KMS-11 (cell line): ENCODE data around the gene ROR1.

Source experiments
- H2AFZ ChIP-seq: fragments of 200-600 bp; sonication (generic); 2 replicates; pipeline ENCODE4 v1.6.1; 2016; ENCODE audit warnings: antibody characterized with exemption, mixed run types, low read depth
- H3K27ac ChIP-seq: fragments of 200-600 bp; sonication (generic); 2 replicates; pipeline ENCODE4 v1.6.1; 2016; ENCODE audit warnings: mild to moderate bottlenecking, mixed run types
- H3K27me3 ChIP-seq: fragments of 200-600 bp; sonication (generic); 2 replicates; pipeline ENCODE4 v1.6.1; 2017; ENCODE audit warnings: mild to moderate bottlenecking, low read depth, mixed run types, moderate library complexity; ENCODE audit not compliant: insufficient read depth
- H3K36me3 ChIP-seq: fragments of 200-600 bp; sonication (generic); 2 replicates; pipeline ENCODE4 v1.6.1; 2017; ENCODE audit warnings: mild to moderate bottlenecking, mixed run types; ENCODE audit not compliant: insufficient read depth
- H3K4me1 ChIP-seq: fragments of 200-600 bp; sonication (generic); 2 replicates; pipeline ENCODE4 v1.6.1; 2016; ENCODE audit warnings: mild to moderate bottlenecking, low read depth, mixed run types; ENCODE audit not compliant: poor library complexity, severe bottlenecking
- H3K4me2 ChIP-seq: fragments of 200-600 bp; sonication (generic); 2 replicates; pipeline ENCODE4 v1.7.0; 2016; ENCODE audit warnings: mild to moderate bottlenecking, mixed run types
- H3K4me3 ChIP-seq: fragments of 200-600 bp; sonication (generic); IDR thresholded peaks from 2 replicates; pipeline ENCODE4 v1.6.1; 2017; ENCODE audit warnings: low read depth, low read length, mixed read lengths; ENCODE audit not compliant: insufficient read depth
- H3K79me2 ChIP-seq: fragments of 200-600 bp; sonication (generic); 2 replicates; pipeline ENCODE4 v1.6.1; 2016; ENCODE audit warnings: low read depth, mixed run types; ENCODE audit not compliant: insufficient read depth
- H3K9ac ChIP-seq: fragments of 200-600 bp; sonication (generic); 2 replicates; pipeline ENCODE4 v1.6.1; 2016; ENCODE audit warnings: mild to moderate bottlenecking, mixed run types
- H4K20me1 ChIP-seq: fragments of 200-600 bp; sonication (generic); 2 replicates; pipeline ENCODE4 v1.6.1; 2016; ENCODE audit warnings: mild to moderate bottlenecking, mixed run types; ENCODE audit not compliant: insufficient read depth
- CTCF ChIP-seq: fragments of 200-600 bp; sonication (generic); conservative IDR thresholded peaks from 2 replicates; pipeline ENCODE4 v1.6.1; 2017; ENCODE audit warnings: low read depth, mild to moderate bottlenecking, antibody characterized with exemption, low read length, moderate library complexity, mixed read lengths

ROR1 gene

GRCh38 chr1:63773815-63774616, at the start of gene ROR1:
Gene ROR1 (plus strand): TSS chr1:63774017.
- Histone ChIP-seq H3K9ac (peak within 1 kb of the TSS; percentile 14; the same call in 1 of the 2 replicates), H3K79me2 (no peaks in the 10 kb centered on the region; the same call in 1 of the 2 replicates), H3K27ac (peak within 1 kb of the TSS; percentile 8; the same call in 1 of the 2 replicates), H3K36me3 (no peaks in the 10 kb centered on the region), H4K20me1 (no peaks in the 10 kb centered on the region), H3K4me3 (peak within 1 kb of the TSS; percentile 32), H3K4me2 (peak within 1 kb of the TSS; percentile 69), H3K4me1 (peaks cover 47% of the 10 kb centered on the region), H2AFZ (peak within 1 kb of the TSS; percentile 47), H3K27me3 (no peaks in the 10 kb centered on the region)
- TF ChIP-seq CTCF: peak; percentile 52

GRCh38 chr1:63724375-63724899, 49.4 kb upstream of the ROR1 start:
- no peak overlapping the region for H3K4me2 ChIP-seq
- no peaks in the 10 kb centered on the region for H4K20me1 ChIP-seq
- no peaks in the 10 kb centered on the region for H3K36me3 ChIP-seq
- H3K27ac ChIP-seq: no peak overlapping the region
- no peak overlapping the region for H3K9ac ChIP-seq
- peaks cover 28% of the 10 kb centered on the region for H3K4me1 ChIP-seq
- no peak overlapping the region for H3K4me3 ChIP-seq
- no peaks in the 10 kb centered on the region for H3K27me3 ChIP-seq
- H2AFZ ChIP-seq: no peak overlapping the region
- no peaks in the 10 kb centered on the region for H3K79me2 ChIP-seq
- TF ChIP-seq CTCF: no peak

- no peaks in the 10 kb centered on the region for H3K79me2 ChIP-seq
- no peaks in the 10 kb centered on the region for H3K27me3 ChIP-seq
- no peaks in the 10 kb centered on the region for H3K36me3 ChIP-seq
- H3K9ac ChIP-seq: no peak overlapping the region
- H3K4me2 ChIP-seq: no peak overlapping the region
- no peak for TF ChIP-seq CTCF
- no peak overlapping the region for H2AFZ ChIP-seq
- H3K4me1 ChIP-seq: peaks cover 18% of the 10 kb centered on the region
- H3K27ac ChIP-seq: no peak overlapping the region
- H3K4me3 ChIP-seq: no peak overlapping the region
- no peaks in the 10 kb centered on the region for H4K20me1 ChIP-seq
Measured at GRCh38 chr1:63728611-63729226, 45.1 kb upstream of the ROR1 start.

GRCh38 chr1:63729227-63729620, 44.6 kb upstream of the ROR1 start:
- Histone ChIP-seq H3K36me3 (no peaks in the 10 kb centered on the region), H3K9ac (no peak overlapping the region), H3K4me1 (peaks cover 17% of the 10 kb centered on the region), H3K27ac (no peak overlapping the region), H3K27me3 (no peaks in the 10 kb centered on the region), H2AFZ (no peak overlapping the region), H4K20me1 (no peaks in the 10 kb centered on the region), H3K4me3 (no peak overlapping the region), H3K79me2 (no peaks in the 10 kb centered on the region), H3K4me2 (no peak overlapping the region)
- no peak for TF ChIP-seq CTCF
